H9 (cell line): Measurements from ENCODE around the gene TSPAN11. TPM values are rescaled to one million over a fixed set of nuclear protein-coding genes. Genes with fewer than 3 reads are reported as not detected.

Experiments used
- DNase-seq: peaks from one replicate; pipeline ENCODE4 v3.0.0-alpha.2; 2017
- H2AFZ ChIP-seq: one replicate; pipeline ENCODE4 v1.6.1; 2013; ENCODE audit warnings: mild to moderate bottlenecking, low read length, control low read depth, moderate library complexity
- H2AK5ac ChIP-seq: 2 replicates; pipeline ENCODE4 v1.6.1; 2013; ENCODE audit warnings: low read length, control low read depth, mixed read lengths; ENCODE audit not compliant: insufficient read length
- H2BK120ac ChIP-seq: one replicate; pipeline ENCODE4 v1.6.1; 2013; ENCODE audit warnings: low read depth, mild to moderate bottlenecking, low read length, control low read depth, inconsistent platforms; ENCODE audit not compliant: poor library complexity, severe bottlenecking
- H2BK12ac ChIP-seq: 2 replicates; pipeline ENCODE4 v1.6.1; 2013; ENCODE audit warnings: low read length, control low read depth, mixed read lengths, low read depth; ENCODE audit not compliant: insufficient read length
- H2BK15ac ChIP-seq: 2 replicates; pipeline ENCODE4 v1.6.1; 2013; ENCODE audit warnings: low read depth, low read length, control low read depth
- H2BK20ac ChIP-seq: one replicate; pipeline ENCODE4 v1.6.1; 2013; ENCODE audit warnings: low read depth, mild to moderate bottlenecking, low read length, control low read depth, inconsistent platforms; ENCODE audit not compliant: poor library complexity, severe bottlenecking
- H2BK5ac ChIP-seq: 2 replicates; pipeline ENCODE4 v1.6.1; 2013; ENCODE audit warnings: low read length, control low read depth, mixed read lengths; ENCODE audit not compliant: insufficient read length
- H3K14ac ChIP-seq: 2 replicates; pipeline ENCODE4 v1.6.1; 2013; ENCODE audit warnings: low read length, control low read depth; ENCODE audit not compliant: insufficient read depth
- H3K18ac ChIP-seq: 2 replicates; pipeline ENCODE4 v1.6.1; 2013; ENCODE audit warnings: low read depth, mild to moderate bottlenecking, mixed read lengths, low read length, control low read depth; ENCODE audit not compliant: insufficient read length
- H3K23ac ChIP-seq: 2 replicates; pipeline ENCODE4 v1.6.1; 2013; ENCODE audit warnings: low read length, control low read depth, mixed read lengths, low read depth; ENCODE audit not compliant: insufficient read length
- H3K23me2 ChIP-seq: 2 replicates; pipeline ENCODE4 v1.6.1; 2013; ENCODE audit warnings: low read depth, mild to moderate bottlenecking, mixed read lengths, low read length, control low read depth; ENCODE audit not compliant: insufficient read length, poor library complexity, severe bottlenecking
- H3K27ac ChIP-seq: 2 replicates; pipeline ENCODE4 v1.5.1; 2013; ENCODE audit warnings: low read length, control low read depth, mixed read lengths, low read depth; ENCODE audit not compliant: insufficient read length
- H3K27me3 ChIP-seq: 2 replicates; pipeline ENCODE4 v1.6.1; 2013; ENCODE audit warnings: low read length, control low read depth, inconsistent platforms; ENCODE audit not compliant: insufficient read depth
- H3K4ac ChIP-seq: 2 replicates; pipeline ENCODE4 v1.6.1; 2013; ENCODE audit warnings: low read depth, mild to moderate bottlenecking, control low read depth, inconsistent platforms, low read length, moderate library complexity
- H3K4me1 ChIP-seq: 2 replicates; pipeline ENCODE4 v1.6.1; 2013; ENCODE audit warnings: low read length, control low read depth, inconsistent platforms; ENCODE audit not compliant: insufficient read depth
- H3K4me2 ChIP-seq: 2 replicates; pipeline ENCODE4 v1.6.1; 2013; ENCODE audit warnings: low read length, control low read depth, mixed read lengths; ENCODE audit not compliant: insufficient read length, insufficient read depth
- H3K56ac ChIP-seq: 2 replicates; pipeline ENCODE4 v1.6.1; 2013; ENCODE audit warnings: low read depth, mild to moderate bottlenecking, mixed read lengths, low read length, control low read depth; ENCODE audit not compliant: insufficient read length
- H3K79me1 ChIP-seq: 2 replicates; pipeline ENCODE4 v1.6.1; 2013; ENCODE audit warnings: low read depth, mild to moderate bottlenecking, moderate library complexity, low read length, control low read depth, inconsistent platforms; ENCODE audit not compliant: insufficient read depth, poor library complexity, severe bottlenecking
- H3K79me2 ChIP-seq: 2 replicates; pipeline ENCODE4 v1.6.1; 2013; ENCODE audit warnings: low read length, control low read depth, inconsistent platforms; ENCODE audit not compliant: insufficient read depth
- H3K9ac ChIP-seq: 2 replicates; pipeline ENCODE4 v1.6.1; 2013; ENCODE audit warnings: low read length, control low read depth, mixed read lengths; ENCODE audit not compliant: insufficient read length; ENCODE audit errors: extremely low read depth
- H3K9me3 ChIP-seq: one replicate; pipeline ENCODE4 v1.6.1; 2013; ENCODE audit warnings: low read depth, low read length, inconsistent platforms; ENCODE audit not compliant: control insufficient read depth
- H3T11ph ChIP-seq: one replicate; pipeline ENCODE4 v1.6.1; 2013; ENCODE audit warnings: mild to moderate bottlenecking, low read length, control low read depth, inconsistent platforms
- H4K20me1 ChIP-seq: one replicate; pipeline ENCODE4 v1.6.1; 2013; ENCODE audit not compliant: control insufficient read depth, insufficient read length, insufficient read depth
- H4K5ac ChIP-seq: 2 replicates; pipeline ENCODE4 v1.6.1; 2013; ENCODE audit warnings: low read depth, mild to moderate bottlenecking, mixed read lengths, low read length, control low read depth; ENCODE audit not compliant: insufficient read length
- H4K8ac ChIP-seq: replicated peaks from 2 replicates; pipeline ENCODE4 v1.6.1; 2013; ENCODE audit warnings: low read length, control low read depth, mixed read lengths, low read depth; ENCODE audit not compliant: insufficient read length
- H4K91ac ChIP-seq: 2 replicates; pipeline ENCODE4 v1.6.1; 2013; ENCODE audit warnings: low read depth, mild to moderate bottlenecking, moderate library complexity, mixed read lengths, low read length, control low read depth; ENCODE audit not compliant: insufficient read length
- H3K27ac Mint-ChIP-seq, 3 experiments: 2 replicates in 2 of 3; 3 replicates in 1 of 3; pipeline ENCODE4 v1.8.0; 2020 to 2021; ENCODE audit warnings: mixed read lengths in 3 of 3, mild to moderate bottlenecking in 1 of 3, moderate library complexity in 1 of 3
- H3K27me3 Mint-ChIP-seq: 2 replicates; pipeline ENCODE4 v1.8.0; 2021; ENCODE audit warnings: low read depth, mild to moderate bottlenecking, moderate library complexity, mixed read lengths
- H3K36me3 Mint-ChIP-seq, 3 experiments: 2 replicates in 2 of 3; 3 replicates in 1 of 3; pipeline ENCODE4 v1.8.0; 2020 to 2021; ENCODE audit warnings: low read depth in 3 of 3, mixed read lengths in 3 of 3; ENCODE audit not compliant: insufficient read depth in 1 of 3
- H3K4me1 Mint-ChIP-seq, 2 experiments: 2 replicates each; pipeline ENCODE4 v1.8.0; 2020; ENCODE audit warnings: mixed read lengths in 2 of 2
- H3K4me3 Mint-ChIP-seq, 2 experiments: 2 replicates in 1 of 2; 3 replicates in 1 of 2; pipeline ENCODE4 v1.8.0; 2020 to 2021; ENCODE audit warnings: mild to moderate bottlenecking in 2 of 2, mixed read lengths in 2 of 2, moderate library complexity in 1 of 2
- H3K9me3 Mint-ChIP-seq, 2 experiments: 2 replicates in 1 of 2; 3 replicates in 1 of 2; pipeline ENCODE4 v1.8.0; 2020; ENCODE audit warnings: mild to moderate bottlenecking in 2 of 2, mixed read lengths in 2 of 2, moderate library complexity in 1 of 2
- WGBS: extraction: QIAGEN DNeasy Blood & Tissue Kit; methylation state at CpG from one replicate; pipeline ENCODE4 v1.1.7; 2013; ENCODE audit warnings: missing lambda C conversion rate, low lambda C conversion rate, mixed read lengths; ENCODE audit not compliant: insufficient read length; ENCODE audit errors: extremely low coverage; 5-methylcytosine and 5-hydroxymethylcytosine counted together
- total RNA-seq: library from RNA; stranded (reverse); gene quantifications from 2 replicates; pipeline ENCODE4 v1.2.1, GENCODE V29; 2021
- TF ChIP-seq, protein P1 (sequence below): fragments of 200-600 bp; sonication (generic); conservative IDR thresholded peaks from 3 replicates; pipeline ENCODE4 v1.8.0; 2021; ENCODE audit warnings: antibody characterized with exemption, mild to moderate bottlenecking

The TSPAN11 gene
- total RNA-seq, 1 experiment from 2014 or later, result 4.2 TPM

DNA sequence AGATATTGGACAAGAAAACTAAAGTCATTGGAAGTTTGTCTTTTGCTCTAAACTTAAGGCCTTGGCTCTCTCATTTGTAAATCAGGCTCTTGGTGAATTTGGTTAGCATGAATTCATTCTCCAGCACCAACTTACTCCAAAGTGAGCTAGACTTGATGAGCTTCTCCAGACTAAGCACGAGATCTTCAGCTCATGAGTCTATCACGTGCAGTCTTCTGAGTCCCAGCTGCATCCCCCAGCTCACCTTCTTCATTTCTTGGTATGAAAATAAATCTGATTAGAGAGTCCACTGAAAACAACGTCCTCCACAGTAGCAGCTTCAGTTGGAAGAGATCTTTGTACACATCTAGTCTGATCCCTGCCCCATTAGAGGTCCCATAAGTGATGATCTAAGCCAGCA is 94.6 kb downstream of the TSPAN11 start:
- Histone ChIP-seq H2BK120ac (no peak overlapping the region), H3K4me1 (no peaks in the 10 kb centered on the region), H3K14ac (no peak overlapping the region), H2BK5ac (no peak overlapping the region), H2BK12ac (no peak overlapping the region), H3K79me2 (no peaks in the 10 kb centered on the region), H3K79me1 (no peaks in the 10 kb centered on the region), H3K4me2 (no peak overlapping the region), H2BK15ac (no peak overlapping the region), H2BK20ac (no peak overlapping the region), H4K91ac (no peak overlapping the region), H3K4ac (no peak overlapping the region), H3T11ph (no peak overlapping the region), H4K20me1 (no peaks in the 10 kb centered on the region), H3K23me2 (no peaks in the 10 kb centered on the region), H3K9me3 (no peaks in the 10 kb centered on the region), H2AK5ac (no peak overlapping the region), H3K27me3 (no peaks in the 10 kb centered on the region), H3K9ac (no peak overlapping the region), H3K18ac (no peak overlapping the region), H4K5ac (no peak overlapping the region), H2AFZ (no peak overlapping the region), H3K56ac (no peak overlapping the region), H4K8ac (no peak overlapping the region), H3K23ac (no peak overlapping the region), H3K27ac (no peak overlapping the region)
- Mint-ChIP-seq H3K4me3 (no peak overlapping the region), H3K36me3 (peaks cover 4 to 8% (median 4%) of the 10 kb centered on the region in 3 experiments; a peak in 5 of 7 replicates), H3K27me3 (peaks cover 12% of the 10 kb centered on the region), H3K4me1 (peaks cover 12 to 27% of the 10 kb centered on the region in 2 experiments), H3K9me3 (peaks cover 7 to 9% of the 10 kb centered on the region in 2 experiments; a peak in 4 of 5 replicates), H3K27ac (no peak overlapping the region)
- DNase-seq, result no peak
- TF ChIP-seq, protein P1, sequence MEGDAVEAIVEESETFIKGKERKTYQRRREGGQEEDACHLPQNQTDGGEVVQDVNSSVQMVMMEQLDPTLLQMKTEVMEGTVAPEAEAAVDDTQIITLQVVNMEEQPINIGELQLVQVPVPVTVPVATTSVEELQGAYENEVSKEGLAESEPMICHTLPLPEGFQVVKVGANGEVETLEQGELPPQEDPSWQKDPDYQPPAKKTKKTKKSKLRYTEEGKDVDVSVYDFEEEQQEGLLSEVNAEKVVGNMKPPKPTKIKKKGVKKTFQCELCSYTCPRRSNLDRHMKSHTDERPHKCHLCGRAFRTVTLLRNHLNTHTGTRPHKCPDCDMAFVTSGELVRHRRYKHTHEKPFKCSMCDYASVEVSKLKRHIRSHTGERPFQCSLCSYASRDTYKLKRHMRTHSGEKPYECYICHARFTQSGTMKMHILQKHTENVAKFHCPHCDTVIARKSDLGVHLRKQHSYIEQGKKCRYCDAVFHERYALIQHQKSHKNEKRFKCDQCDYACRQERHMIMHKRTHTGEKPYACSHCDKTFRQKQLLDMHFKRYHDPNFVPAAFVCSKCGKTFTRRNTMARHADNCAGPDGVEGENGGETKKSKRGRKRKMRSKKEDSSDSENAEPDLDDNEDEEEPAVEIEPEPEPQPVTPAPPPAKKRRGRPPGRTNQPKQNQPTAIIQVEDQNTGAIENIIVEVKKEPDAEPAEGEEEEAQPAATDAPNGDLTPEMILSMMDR, result no peak
- no CpG with 5 or more reads among the region's 3 CpGs for WGBS
